Trophoblast cell (in vitro differentiated cells and primary cell): Measurements from ENCODE around the gene TPR.
A peak's percentile ranks its signal among the peaks of the same experiment; 100 is the strongest.

ENCODE experiments used
- DNase-seq, 2 donors: peaks; one replicate each; pipeline ENCODE4 v3.0.0-alpha.2; 2016
- H2AFZ ChIP-seq: 2 replicates; pipeline ENCODE4 v1.6.1; 2013; ENCODE audit warnings: low read length, moderate library complexity, mild to moderate bottlenecking; ENCODE audit not compliant: insufficient read depth, poor library complexity
- H2AK5ac ChIP-seq: 2 replicates; pipeline ENCODE4 v1.6.1; 2013; ENCODE audit warnings: mild to moderate bottlenecking, low read length
- H2BK120ac ChIP-seq: 2 replicates; pipeline ENCODE4 v1.6.1; 2013; ENCODE audit warnings: low read length, mild to moderate bottlenecking, moderate library complexity; ENCODE audit not compliant: insufficient read depth, poor library complexity
- H2BK12ac ChIP-seq: 2 replicates; pipeline ENCODE4 v1.6.1; 2013; ENCODE audit warnings: mild to moderate bottlenecking, low read length, moderate library complexity
- H2BK5ac ChIP-seq: 2 replicates; pipeline ENCODE4 v1.6.1; 2013; ENCODE audit warnings: low read length, low read depth, moderate library complexity, mild to moderate bottlenecking; ENCODE audit not compliant: poor library complexity
- H3K14ac ChIP-seq: 2 replicates; pipeline ENCODE4 v1.6.1; 2013; ENCODE audit warnings: mild to moderate bottlenecking, low read length
- H3K18ac ChIP-seq: 2 replicates; pipeline ENCODE4 v1.6.1; 2013; ENCODE audit warnings: mild to moderate bottlenecking, low read length
- H3K23ac ChIP-seq: 2 replicates; pipeline ENCODE4 v1.6.1; 2013; ENCODE audit warnings: low read length
- H3K27ac ChIP-seq: 2 replicates; pipeline ENCODE4 v1.5.1; 2013; ENCODE audit warnings: low read depth, mild to moderate bottlenecking, inconsistent platforms, low read length, moderate library complexity
- H3K27me3 ChIP-seq: 2 replicates; pipeline ENCODE4 v1.6.1; 2013; ENCODE audit warnings: inconsistent platforms, mild to moderate bottlenecking, low read length, moderate library complexity; ENCODE audit not compliant: insufficient read depth
- H3K36me3 ChIP-seq, 2 experiments: 1 replicate in 1 of 2; 2 replicates in 1 of 2; pipeline ENCODE4 v1.6.1; 2013; ENCODE audit warnings: low read length in 2 of 2, mild to moderate bottlenecking in 2 of 2, moderate library complexity in 1 of 2; ENCODE audit not compliant: insufficient read depth in 2 of 2, control insufficient read depth in 1 of 2
- H3K4ac ChIP-seq: 2 replicates; pipeline ENCODE4 v1.6.1; 2013; ENCODE audit warnings: low read depth, mild to moderate bottlenecking, low read length, moderate library complexity
- H3K4me1 ChIP-seq, 2 experiments: 1 replicate in 1 of 2; 2 replicates in 1 of 2; pipeline ENCODE4 v1.6.1; 2013; ENCODE audit warnings: low read length in 2 of 2, mild to moderate bottlenecking in 2 of 2, moderate library complexity in 1 of 2; ENCODE audit not compliant: insufficient read depth in 2 of 2, control insufficient read depth in 1 of 2
- H3K4me2 ChIP-seq: 2 replicates; pipeline ENCODE4 v1.6.1; 2013; ENCODE audit warnings: inconsistent platforms, mild to moderate bottlenecking, low read length, moderate library complexity
- H3K4me3 ChIP-seq: 2 replicates; pipeline ENCODE4 v1.5.1; 2013; ENCODE audit warnings: mild to moderate bottlenecking, low read depth, low read length, inconsistent platforms
- H3K79me1 ChIP-seq: one replicate; pipeline ENCODE4 v1.6.1; 2013; ENCODE audit warnings: low read length
- H3K79me2 ChIP-seq: 2 replicates; pipeline ENCODE4 v1.6.1; 2013; ENCODE audit warnings: low read length, mild to moderate bottlenecking; ENCODE audit not compliant: control insufficient read depth, insufficient read depth, poor library complexity
- H3K9ac ChIP-seq: 2 replicates; pipeline ENCODE4 v1.6.1; 2013; ENCODE audit warnings: mild to moderate bottlenecking, low read length
- H3K9me3 ChIP-seq: 2 replicates; pipeline ENCODE4 v1.6.1; 2013; ENCODE audit warnings: low read depth, mild to moderate bottlenecking, control low read depth, inconsistent platforms, low read length; ENCODE audit not compliant: insufficient read depth
- H4K12ac ChIP-seq: 2 replicates; pipeline ENCODE4 v1.6.1; 2013; ENCODE audit warnings: low read depth, mild to moderate bottlenecking, low read length, moderate library complexity
- H4K8ac ChIP-seq: 2 replicates; pipeline ENCODE4 v1.6.1; 2013; ENCODE audit warnings: low read depth, mild to moderate bottlenecking, low read length, moderate library complexity
- H4K91ac ChIP-seq: one replicate; pipeline ENCODE4 v1.6.1; 2013; ENCODE audit warnings: low read depth, mild to moderate bottlenecking, low read length, moderate library complexity
- WGBS: extraction: QIAGEN DNeasy Blood & Tissue Kit; methylation state at CpG from one replicate; pipeline ENCODE4 v1.1.7; 2013; ENCODE audit warnings: missing lambda C conversion rate; ENCODE audit not compliant: insufficient read length, insufficient coverage; ENCODE audit errors: extremely low coverage; 5-methylcytosine and 5-hydroxymethylcytosine counted together

Gene TPR

DNA sequence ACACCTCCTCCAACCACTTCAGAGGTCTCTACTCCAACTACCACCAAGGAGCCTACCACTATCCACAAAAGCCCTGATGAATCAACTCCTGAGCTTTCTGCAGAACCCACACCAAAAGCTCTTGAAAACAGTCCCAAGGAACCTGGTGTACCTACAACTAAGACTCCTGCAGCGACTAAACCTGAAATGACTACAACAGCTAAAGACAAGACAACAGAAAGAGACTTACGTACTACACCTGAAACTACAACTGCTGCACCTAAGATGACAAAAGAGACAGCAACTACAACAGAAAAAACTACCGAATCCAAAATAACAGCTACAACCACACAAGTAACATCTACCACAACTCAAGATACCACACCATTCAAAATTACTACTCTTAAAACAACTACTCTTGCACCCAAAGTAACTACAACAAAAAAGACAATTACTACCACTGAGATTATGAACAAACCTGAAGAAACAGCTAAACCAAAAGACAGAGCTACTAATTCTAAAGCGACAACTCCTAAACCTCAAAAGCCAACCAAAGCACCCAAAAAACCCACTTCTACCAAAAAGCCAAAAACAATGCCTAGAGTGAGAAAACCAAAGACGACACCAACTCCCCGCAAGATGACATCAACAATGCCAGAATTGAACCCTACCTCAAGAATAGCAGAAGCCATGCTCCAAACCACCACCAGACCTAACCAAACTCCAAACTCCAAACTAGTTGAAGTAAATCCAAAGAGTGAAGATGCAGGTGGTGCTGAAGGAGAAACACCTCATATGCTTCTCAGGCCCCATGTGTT is 66.6 kb downstream of the TPR start:
- Histone ChIP-seq H2AK5ac (no peak overlapping the region), H3K4me2 (no peak overlapping the region), H3K4ac (no peak overlapping the region), H2BK120ac (no peak overlapping the region), H3K27me3 (no peaks in the 10 kb centered on the region), H3K18ac (no peak overlapping the region), H3K9me3 (no peaks in the 10 kb centered on the region), H3K27ac (no peak overlapping the region), H3K79me1 (no peaks in the 10 kb centered on the region), H3K9ac (no peak overlapping the region), H3K36me3 (peaks cover 0 to 2% of the 10 kb centered on the region in 2 experiments), H4K8ac (no peak overlapping the region), H2BK12ac (no peak overlapping the region), H3K4me1 (no peaks in the 10 kb centered on the region), H4K12ac (no peak overlapping the region), H3K23ac (no peak overlapping the region), H3K14ac (no peak overlapping the region), H4K91ac (no peak overlapping the region), H2AFZ (no peak overlapping the region), H2BK5ac (no peak overlapping the region), H3K4me3 (no peak overlapping the region), H3K79me2 (no peaks in the 10 kb centered on the region)
- DNase-seq: no peak
- WGBS: no CpG with 5 or more reads among the region's 6 CpGs

DNA sequence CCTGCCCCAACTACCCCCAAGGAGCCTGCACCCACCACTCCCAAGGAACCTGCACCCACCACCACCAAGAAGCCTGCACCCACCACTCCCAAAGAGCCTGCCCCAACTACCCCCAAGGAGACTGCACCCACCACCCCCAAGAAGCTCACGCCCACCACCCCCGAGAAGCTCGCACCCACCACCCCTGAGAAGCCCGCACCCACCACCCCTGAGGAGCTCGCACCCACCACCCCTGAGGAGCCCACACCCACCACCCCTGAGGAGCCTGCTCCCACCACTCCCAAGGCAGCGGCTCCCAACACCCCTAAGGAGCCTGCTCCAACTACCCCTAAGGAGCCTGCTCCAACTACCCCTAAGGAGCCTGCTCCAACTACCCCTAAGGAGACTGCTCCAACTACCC is 67.6 kb downstream of the TPR start:
- no peak for DNase-seq
- Histone ChIP-seq H3K4ac (no peak overlapping the region), H2AK5ac (no peak overlapping the region)

DNA sequence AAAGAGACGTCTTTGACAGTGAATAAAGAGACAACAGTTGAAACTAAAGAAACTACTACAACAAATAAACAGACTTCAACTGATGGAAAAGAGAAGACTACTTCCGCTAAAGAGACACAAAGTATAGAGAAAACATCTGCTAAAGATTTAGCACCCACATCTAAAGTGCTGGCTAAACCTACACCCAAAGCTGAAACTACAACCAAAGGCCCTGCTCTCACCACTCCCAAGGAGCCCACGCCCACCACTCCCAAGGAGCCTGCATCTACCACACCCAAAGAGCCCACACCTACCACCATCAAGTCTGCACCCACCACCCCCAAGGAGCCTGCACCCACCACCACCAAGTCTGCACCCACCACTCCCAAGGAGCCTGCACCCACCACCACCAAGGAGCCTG is 68.5 kb downstream of the TPR start:
- Histone ChIP-seq H4K12ac (no peak overlapping the region), H3K79me1 (no peaks in the 10 kb centered on the region), H3K4me1 (no peaks in the 10 kb centered on the region), H3K79me2 (no peaks in the 10 kb centered on the region), H3K4me2 (no peak overlapping the region), H3K23ac (no peak overlapping the region), H4K8ac (no peak overlapping the region), H3K27me3 (no peaks in the 10 kb centered on the region), H3K9me3 (no peaks in the 10 kb centered on the region), H2BK120ac (no peak overlapping the region), H3K36me3 (no peaks in the 10 kb centered on the region), H3K18ac (no peak overlapping the region), H3K9ac (no peak overlapping the region), H2AK5ac (no peak overlapping the region), H4K91ac (no peak overlapping the region), H3K4ac (no peak overlapping the region), H3K14ac (no peak overlapping the region), H2AFZ (no peak overlapping the region), H2BK12ac (no peak overlapping the region), H3K27ac (no peak overlapping the region), H2BK5ac (no peak overlapping the region), H3K4me3 (no peak overlapping the region)
- DNase-seq: no peak
- no CpG with 5 or more reads among the region's 3 CpGs for WGBS

More for the DNA sequence above, 67.6 kb downstream of the TPR start:
- Histone ChIP-seq H3K27ac (no peak overlapping the region), H2AFZ (no peak overlapping the region), H3K23ac (no peak overlapping the region), H2BK120ac (no peak overlapping the region), H3K79me1 (no peaks in the 10 kb centered on the region), H3K4me3 (no peak overlapping the region), H2BK12ac (no peak overlapping the region), H3K4me1 (no peaks in the 10 kb centered on the region), H3K79me2 (no peaks in the 10 kb centered on the region), H2BK5ac (no peak overlapping the region), H3K27me3 (no peaks in the 10 kb centered on the region), H3K18ac (no peak overlapping the region), H3K36me3 (peaks cover 0 to 2% of the 10 kb centered on the region in 2 experiments), H3K14ac (no peak overlapping the region), H3K9ac (no peak overlapping the region), H3K4me2 (no peak overlapping the region), H4K91ac (no peak overlapping the region), H3K9me3 (no peaks in the 10 kb centered on the region), H4K12ac (no peak overlapping the region), H4K8ac (no peak overlapping the region)
- WGBS: no CpG with 5 or more reads among the region's 6 CpGs

DNA sequence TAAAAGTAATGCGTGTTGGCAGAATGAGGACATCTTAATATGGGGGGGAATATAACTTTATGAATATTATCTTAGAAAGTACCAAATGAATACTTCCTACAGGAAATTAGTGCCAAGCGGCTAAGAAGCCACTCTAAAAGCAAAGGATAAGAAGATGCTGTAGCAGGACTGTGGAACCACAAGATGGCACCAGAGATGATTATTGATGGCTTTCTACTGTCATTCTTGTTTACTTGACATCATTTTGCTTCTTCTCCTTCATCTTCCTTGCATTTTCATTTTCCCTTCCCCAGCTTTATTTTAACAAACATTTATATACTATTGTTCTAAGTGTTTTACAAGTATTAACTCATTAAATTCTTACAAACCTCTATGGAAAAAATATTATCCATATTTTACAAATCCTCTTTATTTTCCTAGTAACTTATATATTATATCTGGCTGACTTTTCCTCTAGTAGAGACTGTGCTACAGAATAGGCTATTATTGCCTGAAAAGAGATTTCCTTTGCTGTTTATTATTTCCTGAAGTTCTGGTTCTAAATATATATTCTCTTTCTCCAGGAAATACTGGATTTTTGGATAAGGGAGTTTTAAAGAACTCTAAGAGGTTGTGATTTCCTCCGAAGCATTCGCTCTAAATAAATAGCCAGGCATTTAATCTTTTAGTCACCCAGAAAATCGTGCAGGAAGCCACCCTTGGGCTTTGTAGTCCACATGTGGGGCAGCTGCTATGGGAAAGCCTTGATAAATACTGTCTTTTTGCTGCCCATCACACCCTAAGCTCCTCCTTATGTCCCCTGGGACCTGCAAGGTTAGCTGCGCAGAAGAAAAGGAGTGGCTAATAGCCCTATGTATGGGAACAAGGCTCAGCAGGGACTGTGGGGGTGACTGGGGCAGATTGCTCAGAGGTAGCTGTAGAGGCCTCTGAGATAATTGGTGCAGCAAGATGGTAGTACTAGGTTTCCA is 69.8 kb downstream of the TPR start:
- Histone ChIP-seq H2BK120ac (no peak overlapping the region), H2BK5ac (no peak overlapping the region), H3K27ac (no peak overlapping the region), H3K79me2 (no peaks in the 10 kb centered on the region), H3K4me1 (no peaks in the 10 kb centered on the region), H2BK12ac (no peak overlapping the region), H3K14ac (no peak overlapping the region), H2AFZ (no peak overlapping the region), H3K4me2 (no peak overlapping the region), H3K79me1 (no peaks in the 10 kb centered on the region), H3K36me3 (no peaks in the 10 kb centered on the region), H3K4ac (no peak overlapping the region), H3K27me3 (no peaks in the 10 kb centered on the region), H2AK5ac (no peak overlapping the region), H4K12ac (no peak overlapping the region), H3K9me3 (no peaks in the 10 kb centered on the region), H4K8ac (no peak overlapping the region), H3K23ac (no peak overlapping the region), H4K91ac (no peak overlapping the region), H3K9ac (no peak overlapping the region), H3K18ac (no peak overlapping the region), H3K4me3 (no peak overlapping the region)
- DNase-seq: peak; percentile 16 to 52
- WGBS: no CpG with 5 or more reads among the region's 6 CpGs
